ENCODE data around the gene FCRL4. TPM values are rescaled to one million over a fixed set of nuclear protein-coding genes. Genes with fewer than 3 reads are reported as not detected.

Gene FCRL4
- total and polyA plus RNA-seq, 4 donors = not detected

DNA sequence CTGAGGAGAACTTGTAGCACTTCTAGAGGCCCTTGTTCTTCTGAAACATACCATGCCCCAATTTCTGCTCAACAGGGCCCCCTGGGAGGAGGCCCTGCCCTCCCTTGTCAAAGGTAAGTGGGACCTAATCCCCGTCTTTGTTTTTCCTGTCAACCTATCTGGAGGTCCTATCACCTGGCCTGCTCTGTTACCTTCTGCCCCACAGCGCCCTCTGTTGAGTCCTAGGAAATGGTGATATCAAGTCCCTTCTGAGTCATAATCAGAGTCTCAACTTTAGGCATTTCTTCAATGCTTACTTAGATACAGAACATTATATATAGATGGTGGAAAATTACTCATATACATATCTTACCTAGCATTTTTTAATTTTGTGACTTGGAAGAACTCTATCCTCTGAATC, 28.2 kb upstream of the FCRL4 start (continued):
- TF ChIP-seq, protein P1, sequence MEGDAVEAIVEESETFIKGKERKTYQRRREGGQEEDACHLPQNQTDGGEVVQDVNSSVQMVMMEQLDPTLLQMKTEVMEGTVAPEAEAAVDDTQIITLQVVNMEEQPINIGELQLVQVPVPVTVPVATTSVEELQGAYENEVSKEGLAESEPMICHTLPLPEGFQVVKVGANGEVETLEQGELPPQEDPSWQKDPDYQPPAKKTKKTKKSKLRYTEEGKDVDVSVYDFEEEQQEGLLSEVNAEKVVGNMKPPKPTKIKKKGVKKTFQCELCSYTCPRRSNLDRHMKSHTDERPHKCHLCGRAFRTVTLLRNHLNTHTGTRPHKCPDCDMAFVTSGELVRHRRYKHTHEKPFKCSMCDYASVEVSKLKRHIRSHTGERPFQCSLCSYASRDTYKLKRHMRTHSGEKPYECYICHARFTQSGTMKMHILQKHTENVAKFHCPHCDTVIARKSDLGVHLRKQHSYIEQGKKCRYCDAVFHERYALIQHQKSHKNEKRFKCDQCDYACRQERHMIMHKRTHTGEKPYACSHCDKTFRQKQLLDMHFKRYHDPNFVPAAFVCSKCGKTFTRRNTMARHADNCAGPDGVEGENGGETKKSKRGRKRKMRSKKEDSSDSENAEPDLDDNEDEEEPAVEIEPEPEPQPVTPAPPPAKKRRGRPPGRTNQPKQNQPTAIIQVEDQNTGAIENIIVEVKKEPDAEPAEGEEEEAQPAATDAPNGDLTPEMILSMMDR (IDR thresholded peaks at IDR 0.05; ENCODE audit: low read depth, low read length, missing input control) = no peak

DNA sequence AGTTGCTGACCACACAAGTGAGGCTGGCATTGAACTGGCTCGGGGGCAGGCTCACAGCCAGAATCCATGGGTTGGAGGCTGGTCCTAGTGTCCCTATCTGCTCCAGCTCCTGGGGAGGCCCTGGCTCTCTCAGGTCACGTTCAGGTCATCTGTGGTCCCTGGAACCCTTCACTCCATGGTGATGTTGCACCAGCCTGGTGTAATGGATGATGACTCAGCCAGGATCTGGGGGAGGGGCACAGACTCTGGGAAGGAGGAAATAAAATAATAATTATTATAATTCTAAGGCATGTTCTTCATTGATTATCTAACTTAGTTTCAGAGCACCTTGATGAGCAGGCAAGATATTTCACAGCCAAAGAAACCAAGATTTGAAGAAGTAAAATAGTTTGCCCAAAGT, 26.6 kb upstream of the FCRL4 start:
- Histone ChIP-seq H3K27ac (ENCODE audit: low read depth in 1 of 2, low read length in 2 of 2) (no peak overlapping the region), H3K4me1 (ENCODE audit: control insufficient read depth in 4 of 4, insufficient read depth in 4 of 4, low read length in 3 of 4) (no peaks in the 10 kb centered on the region), H3K9me3 (ENCODE audit: control insufficient read depth in 4 of 4, low read length in 3 of 4) (no peaks in the 10 kb centered on the region), H3K27me3 (ENCODE audit: control insufficient read depth in 4 of 4, insufficient read depth in 4 of 4, low read length in 3 of 4) (peaks cover 0 to 3% (median 1%) of the 10 kb centered on the region in 4 donors), H3K9ac (ENCODE audit: low read depth in 1 of 2, low read length in 2 of 2) (no peak overlapping the region), H3K4me3 (ENCODE audit: low read depth in 1 of 3, low read length in 3 of 3) (no peak overlapping the region), H3K36me3 (ENCODE audit: control insufficient read depth in 4 of 4, insufficient read depth in 3 of 4, low read depth in 1 of 4, low read length in 3 of 4) (no peaks in the 10 kb centered on the region)
- no peak for DNase-seq (ENCODE audit: low spot score)
- WGBS = 49% methylated on average over 2 of the region's 2 CpGs
- TF ChIP-seq, protein P2, sequence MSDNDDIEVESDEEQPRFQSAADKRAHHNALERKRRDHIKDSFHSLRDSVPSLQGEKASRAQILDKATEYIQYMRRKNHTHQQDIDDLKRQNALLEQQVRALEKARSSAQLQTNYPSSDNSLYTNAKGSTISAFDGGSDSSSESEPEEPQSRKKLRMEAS (IDR thresholded peaks at IDR 0.05) = no peak
- TF ChIP-seq JUND (IDR thresholded peaks at IDR 0.05) (no peak), EGR1 (IDR thresholded peaks at IDR 0.05; ENCODE audit: low read depth in 2 of 2) (no peak), YY1 (IDR thresholded peaks at IDR 0.05) (no peak), TAF1 (conservative IDR thresholded peaks at IDR 0.05) (no peak), SP1 (IDR thresholded peaks at IDR 0.05) (no peak), RXRA (IDR thresholded peaks at IDR 0.05) (no peak), GABPA (IDR thresholded peaks at IDR 0.05 in 1 of 2, conservative IDR thresholded peaks at IDR 0.05 in 1 of 2) (no peak), HNF4G (IDR thresholded peaks at IDR 0.05) (no peak), HNF4A (conservative IDR thresholded peaks at IDR 0.05) (no peak), FOXA2 (IDR thresholded peaks at IDR 0.05) (no peak), RAD21 (IDR thresholded peaks at IDR 0.05) (no peak), NR2F2 (IDR thresholded peaks at IDR 0.05) (no peak)
- TF ChIP-seq, protein P1 (IDR thresholded peaks at IDR 0.05; ENCODE audit: low read depth, low read length, missing input control) = no peak
- TF ChIP-seq, protein P3, sequence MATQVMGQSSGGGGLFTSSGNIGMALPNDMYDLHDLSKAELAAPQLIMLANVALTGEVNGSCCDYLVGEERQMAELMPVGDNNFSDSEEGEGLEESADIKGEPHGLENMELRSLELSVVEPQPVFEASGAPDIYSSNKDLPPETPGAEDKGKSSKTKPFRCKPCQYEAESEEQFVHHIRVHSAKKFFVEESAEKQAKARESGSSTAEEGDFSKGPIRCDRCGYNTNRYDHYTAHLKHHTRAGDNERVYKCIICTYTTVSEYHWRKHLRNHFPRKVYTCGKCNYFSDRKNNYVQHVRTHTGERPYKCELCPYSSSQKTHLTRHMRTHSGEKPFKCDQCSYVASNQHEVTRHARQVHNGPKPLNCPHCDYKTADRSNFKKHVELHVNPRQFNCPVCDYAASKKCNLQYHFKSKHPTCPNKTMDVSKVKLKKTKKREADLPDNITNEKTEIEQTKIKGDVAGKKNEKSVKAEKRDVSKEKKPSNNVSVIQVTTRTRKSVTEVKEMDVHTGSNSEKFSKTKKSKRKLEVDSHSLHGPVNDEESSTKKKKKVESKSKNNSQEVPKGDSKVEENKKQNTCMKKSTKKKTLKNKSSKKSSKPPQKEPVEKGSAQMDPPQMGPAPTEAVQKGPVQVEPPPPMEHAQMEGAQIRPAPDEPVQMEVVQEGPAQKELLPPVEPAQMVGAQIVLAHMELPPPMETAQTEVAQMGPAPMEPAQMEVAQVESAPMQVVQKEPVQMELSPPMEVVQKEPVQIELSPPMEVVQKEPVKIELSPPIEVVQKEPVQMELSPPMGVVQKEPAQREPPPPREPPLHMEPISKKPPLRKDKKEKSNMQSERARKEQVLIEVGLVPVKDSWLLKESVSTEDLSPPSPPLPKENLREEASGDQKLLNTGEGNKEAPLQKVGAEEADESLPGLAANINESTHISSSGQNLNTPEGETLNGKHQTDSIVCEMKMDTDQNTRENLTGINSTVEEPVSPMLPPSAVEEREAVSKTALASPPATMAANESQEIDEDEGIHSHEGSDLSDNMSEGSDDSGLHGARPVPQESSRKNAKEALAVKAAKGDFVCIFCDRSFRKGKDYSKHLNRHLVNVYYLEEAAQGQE (IDR thresholded peaks at IDR 0.05) = no peak
- TF ChIP-seq, protein P4, sequence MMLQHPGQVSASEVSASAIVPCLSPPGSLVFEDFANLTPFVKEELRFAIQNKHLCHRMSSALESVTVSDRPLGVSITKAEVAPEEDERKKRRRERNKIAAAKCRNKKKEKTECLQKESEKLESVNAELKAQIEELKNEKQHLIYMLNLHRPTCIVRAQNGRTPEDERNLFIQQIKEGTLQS (IDR thresholded peaks at IDR 0.05) = no peak
